HEK293T (cell line): Measurements from ENCODE around the gene CEP57.

Experiments
- ARNT ChIP-seq: fragments of 450-650 bp; IDR thresholded peaks from 2 replicates; pipeline ENCODE4 v1.6.1; 2017; ENCODE audit warnings: mild to moderate bottlenecking
- BHLHE40 ChIP-seq: fragments of 450-650 bp; IDR thresholded peaks from 2 replicates; pipeline ENCODE4 v1.6.1; 2016; ENCODE audit warnings: mild to moderate bottlenecking, moderate library complexity, borderline replicate concordance
- CTBP1 ChIP-seq: fragments of 450-650 bp; IDR thresholded peaks from 2 replicates; pipeline ENCODE4 v1.6.1; 2016; ENCODE audit warnings: borderline replicate concordance
- ELF4 ChIP-seq: fragments of 450-650 bp; IDR thresholded peaks from 2 replicates; pipeline ENCODE4 v1.6.1; 2017; ENCODE audit warnings: antibody characterized with exemption
- FOXK2 ChIP-seq: fragments of 450-650 bp; IDR thresholded peaks from 2 replicates; pipeline ENCODE4 v1.6.1; 2016; ENCODE audit warnings: mild to moderate bottlenecking
- HDGF ChIP-seq: fragments of 450-650 bp; IDR thresholded peaks from 2 replicates; pipeline ENCODE4 v1.6.1; 2017; ENCODE audit warnings: antibody characterized with exemption, borderline replicate concordance
- L3MBTL2 ChIP-seq: fragments of 450-650 bp; conservative IDR thresholded peaks from 2 replicates; pipeline ENCODE4 v1.6.1; 2016; ENCODE audit warnings: mild to moderate bottlenecking
- LEF1 ChIP-seq: fragments of 450-650 bp; IDR thresholded peaks from 2 replicates; pipeline ENCODE4 v1.6.1; 2017; ENCODE audit warnings: mild to moderate bottlenecking, borderline replicate concordance
- NFRKB ChIP-seq: fragments of 450-650 bp; IDR thresholded peaks from 2 replicates; pipeline ENCODE4 v1.6.1; 2016; ENCODE audit warnings: mild to moderate bottlenecking, moderate library complexity
- PKNOX1 ChIP-seq: fragments of 450-650 bp; IDR thresholded peaks from 2 replicates; pipeline ENCODE4 v1.6.1; 2016
- SP1 ChIP-seq: fragments of 450-650 bp; IDR thresholded peaks from 2 replicates; pipeline ENCODE4 v1.6.1; 2017
- SUZ12 ChIP-seq: fragments of 450-650 bp; IDR thresholded peaks from 2 replicates; pipeline ENCODE4 v1.6.1; 2016; ENCODE audit warnings: mild to moderate bottlenecking

- no peak for TF ChIP-seq SUZ12
- TF ChIP-seq PKNOX1, result no peak
- no peak for TF ChIP-seq NFRKB
- TF ChIP-seq L3MBTL2, result no peak
- TF ChIP-seq CTBP1, result no peak
- TF ChIP-seq SP1, result no peak
- TF ChIP-seq ELF4, result no peak
- TF ChIP-seq LEF1, result no peak
- TF ChIP-seq ARNT, result no peak
- no peak for TF ChIP-seq FOXK2
- TF ChIP-seq BHLHE40, result no peak
- no peak for TF ChIP-seq HDGF
Measured at GRCh38 chr11:95849087-95849825, 59.0 kb downstream of the CEP57 start.
